Mesodermal cell (in vitro differentiated cells): ENCODE measurements around the gene NOTCH2NLA.
"Not testable (repeated sequence)": the region's sequence is repeated elsewhere in the genome, so short reads cannot be mapped to it uniquely, and the experiment has no call there.

Source experiments
- H3K27ac ChIP-seq: 2 replicates; pipeline ENCODE4 v1.7.0; 2013; ENCODE audit warnings: mild to moderate bottlenecking, low read depth, low read length, moderate library complexity; ENCODE audit not compliant: severe bottlenecking
- H3K36me3 ChIP-seq: 2 replicates; pipeline ENCODE4 v1.7.1; 2013; ENCODE audit warnings: mild to moderate bottlenecking, low read length, moderate library complexity; ENCODE audit not compliant: control insufficient read depth, insufficient read depth
- H3K4me1 ChIP-seq: one replicate; pipeline ENCODE4 v1.7.1; 2013; ENCODE audit warnings: mild to moderate bottlenecking, low read length; ENCODE audit not compliant: insufficient read depth, control insufficient read depth, poor library complexity, severe bottlenecking
- H3K4me3 ChIP-seq: 2 replicates; pipeline ENCODE4 v1.7.0; 2013; ENCODE audit warnings: low read length, control low read depth, mild to moderate bottlenecking; ENCODE audit not compliant: insufficient read depth, poor library complexity, severe bottlenecking; ENCODE audit errors: extremely low read depth
- H3K9me3 ChIP-seq: 2 replicates; pipeline ENCODE4 v1.7.1; 2013; ENCODE audit warnings: mild to moderate bottlenecking, low read length, moderate library complexity; ENCODE audit not compliant: control insufficient read depth
- WGBS, 2 experiments: methylation state at CpG; one replicate each; pipeline ENCODE4 v1.1.5; 2013; ENCODE audit warnings: missing lambda C conversion rate in 2 of 2; ENCODE audit not compliant: insufficient coverage in 2 of 2; 5-methylcytosine and 5-hydroxymethylcytosine counted together

The NOTCH2NLA gene

GRCh38 chr1:146144465-146144864 is 84.4 kb downstream of the NOTCH2NLA start, which contains the start of gene NBPF10:
Gene NBPF10 (minus strand): TSS chr1:146144804. CDS start chr1:146144769, 35 bp downstream.
- not testable (repeated sequence) for H3K36me3 ChIP-seq, H3K9me3 ChIP-seq, H3K4me3 ChIP-seq, H3K4me1 ChIP-seq, H3K27ac ChIP-seq
- WGBS, 2 experiments = no CpG with 5 or more reads among the region's 7 CpGs
